HEK293T (cell line): Measurements from ENCODE around the gene DMGDH.

Experiments
- CTCF ChIA-PET: fragments of 350-600 bp; formaldehyde crosslinking; extraction: SDS; loops from one replicate; lab custom pipeline; 2021; ENCODE audit warnings: antibody characterized with exemption, inconsistent platforms; lab: Yijun Ruan, JAX
- POLR2A ChIA-PET: fragments of 350-600 bp; formaldehyde crosslinking; extraction: SDS; loops from one replicate; lab custom pipeline; 2020; ENCODE audit warnings: antibody characterized with exemption, inconsistent platforms; lab: Yijun Ruan, JAX
- DNase-seq: peaks from one replicate; pipeline ENCODE4 v3.0.0; 2012; ENCODE audit warnings: mixed read lengths; ENCODE audit errors: extremely low spot score
- ARNT ChIP-seq: fragments of 450-650 bp; IDR thresholded peaks from 2 replicates; pipeline ENCODE4 v1.6.1; 2017; ENCODE audit warnings: mild to moderate bottlenecking
- BHLHE40 ChIP-seq: fragments of 450-650 bp; IDR thresholded peaks from 2 replicates; pipeline ENCODE4 v1.6.1; 2016; ENCODE audit warnings: mild to moderate bottlenecking, moderate library complexity, borderline replicate concordance
- CTBP1 ChIP-seq: fragments of 450-650 bp; IDR thresholded peaks from 2 replicates; pipeline ENCODE4 v1.6.1; 2016; ENCODE audit warnings: borderline replicate concordance
- ELF4 ChIP-seq: fragments of 450-650 bp; IDR thresholded peaks from 2 replicates; pipeline ENCODE4 v1.6.1; 2017; ENCODE audit warnings: antibody characterized with exemption
- FOXA1 ChIP-seq: fragments of 450-650 bp; IDR thresholded peaks from 2 replicates; pipeline ENCODE4 v1.6.1; 2016; ENCODE audit warnings: mild to moderate bottlenecking
- FOXK2 ChIP-seq: fragments of 450-650 bp; IDR thresholded peaks from 2 replicates; pipeline ENCODE4 v1.6.1; 2016; ENCODE audit warnings: mild to moderate bottlenecking
- FOXM1 ChIP-seq: fragments of 450-650 bp; IDR thresholded peaks from 2 replicates; pipeline ENCODE4 v1.6.1; 2017; ENCODE audit warnings: mild to moderate bottlenecking, borderline replicate concordance
- HDGF ChIP-seq: fragments of 450-650 bp; IDR thresholded peaks from 2 replicates; pipeline ENCODE4 v1.6.1; 2017; ENCODE audit warnings: antibody characterized with exemption, borderline replicate concordance
- L3MBTL2 ChIP-seq: fragments of 450-650 bp; conservative IDR thresholded peaks from 2 replicates; pipeline ENCODE4 v1.6.1; 2016; ENCODE audit warnings: mild to moderate bottlenecking
- LEF1 ChIP-seq: fragments of 450-650 bp; IDR thresholded peaks from 2 replicates; pipeline ENCODE4 v1.6.1; 2017; ENCODE audit warnings: mild to moderate bottlenecking, borderline replicate concordance
- NFRKB ChIP-seq: fragments of 450-650 bp; IDR thresholded peaks from 2 replicates; pipeline ENCODE4 v1.6.1; 2016; ENCODE audit warnings: mild to moderate bottlenecking, moderate library complexity
- PKNOX1 ChIP-seq: fragments of 450-650 bp; IDR thresholded peaks from 2 replicates; pipeline ENCODE4 v1.6.1; 2016
- SP1 ChIP-seq: fragments of 450-650 bp; IDR thresholded peaks from 2 replicates; pipeline ENCODE4 v1.6.1; 2017
- SUZ12 ChIP-seq: fragments of 450-650 bp; IDR thresholded peaks from 2 replicates; pipeline ENCODE4 v1.6.1; 2016; ENCODE audit warnings: mild to moderate bottlenecking
- TARDBP ChIP-seq: fragments of 450-650 bp; IDR thresholded peaks from 2 replicates; pipeline ENCODE4 v1.6.1; 2016
- ZNF384 ChIP-seq: fragments of 450-650 bp; IDR thresholded peaks from 2 replicates; pipeline ENCODE4 v1.6.1; 2016

The DMGDH gene

DNA sequence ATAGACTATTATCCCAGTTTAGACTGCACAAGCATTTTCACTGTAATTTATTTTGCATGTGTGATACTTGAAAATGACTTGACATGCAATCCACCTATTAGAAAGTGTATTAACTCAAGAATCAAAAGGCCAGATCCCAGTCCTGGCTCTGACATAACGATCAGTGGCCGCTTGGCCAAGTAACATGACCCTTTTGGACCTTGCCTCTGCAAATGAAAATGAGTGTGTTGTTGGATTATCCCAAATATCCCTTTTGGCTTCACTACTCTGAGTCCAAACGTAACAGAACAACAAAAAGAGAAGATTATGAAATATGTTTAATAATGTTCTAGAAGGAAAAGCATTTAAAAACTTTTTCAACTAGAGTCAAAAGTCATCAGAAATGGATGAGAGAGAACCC is 19.0 kb downstream of the DMGDH start:
- ChIA-PET CTCF (no interaction called here), POLR2A (no interaction called here)
- no peak for DNase-seq
- TF ChIP-seq SP1 (no peak), HDGF (no peak), ZNF384 (no peak), TARDBP (no peak), CTBP1 (no peak), ELF4 (no peak), BHLHE40 (no peak), FOXK2 (no peak), PKNOX1 (no peak), L3MBTL2 (no peak), FOXM1 (no peak), FOXA1 (no peak), SUZ12 (no peak), LEF1 (no peak)

DNA sequence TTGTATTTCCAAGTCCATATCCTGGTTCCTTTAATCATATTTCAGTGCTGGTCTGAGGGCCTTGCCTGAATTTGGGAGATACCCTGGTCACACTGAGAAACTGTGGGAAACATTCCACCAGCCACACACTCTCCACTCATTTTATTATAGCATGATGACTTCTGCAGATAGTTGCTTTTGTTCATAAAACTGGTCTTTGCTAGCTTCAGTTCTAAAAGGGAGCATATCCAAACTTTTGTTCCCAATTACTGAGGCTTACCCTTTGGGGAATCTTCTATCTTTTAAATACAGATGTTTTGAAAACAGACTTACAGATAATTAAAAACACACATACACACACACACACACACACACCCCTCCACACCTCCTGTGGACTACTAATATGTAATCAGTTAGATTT is 21.0 kb downstream of the DMGDH start:
- no peak for TF ChIP-seq FOXA1
- TF ChIP-seq SP1 = no peak
- TF ChIP-seq ARNT = no peak
- TF ChIP-seq HDGF = no peak
- no peak for TF ChIP-seq NFRKB
- TF ChIP-seq ELF4 = no peak
- TF ChIP-seq ZNF384 = no peak
- no peak for TF ChIP-seq BHLHE40
- TF ChIP-seq FOXK2 = no peak
- no peak for TF ChIP-seq SUZ12
- no peak for TF ChIP-seq L3MBTL2
- no peak for TF ChIP-seq PKNOX1
- no peak for TF ChIP-seq LEF1
- no peak for TF ChIP-seq TARDBP
- no peak for DNase-seq
- POLR2A ChIA-PET = no interaction called here
- CTCF ChIA-PET = interaction anchor here (1.0 to 1.2 kb wide), 2 partner anchors 24 to 35 kb away, joined by 3 to 4 read pairs; no protein-coding TSS in a partner anchor

- no peak for DNase-seq
- ChIA-PET POLR2A (interaction anchor here (0.6 kb wide), 1 partner anchor 568 kb away, joined by 3 read pairs; no protein-coding TSS in a partner anchor), CTCF (no interaction called here)
- TF ChIP-seq TARDBP = no peak
- TF ChIP-seq FOXA1 = no peak
- TF ChIP-seq LEF1 = no peak
- TF ChIP-seq NFRKB = no peak
- TF ChIP-seq BHLHE40 = no peak
- no peak for TF ChIP-seq FOXK2
- TF ChIP-seq ELF4 = no peak
Measured at GRCh38 chr5:79047199-79047598, 22.3 kb downstream of the DMGDH start.

DNA sequence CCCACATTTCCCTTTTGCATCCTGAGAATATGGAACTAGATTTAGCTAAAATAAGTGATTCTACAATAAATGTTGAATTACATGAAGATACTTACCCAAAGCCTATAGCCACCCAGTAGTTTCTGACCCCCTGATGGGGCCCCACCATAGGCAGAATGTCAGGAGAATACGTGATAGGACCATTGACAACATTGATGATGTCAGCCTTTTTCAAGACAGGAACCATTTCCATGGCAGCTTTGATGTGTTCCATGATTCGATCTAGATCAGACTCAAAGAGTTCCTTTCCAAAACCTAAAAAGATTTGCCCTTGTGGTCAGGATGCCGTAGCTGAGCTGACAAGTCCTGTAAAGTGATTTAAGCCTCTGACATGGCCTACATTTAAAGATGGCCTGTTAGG is 27.3 kb downstream of the DMGDH start:
- no peak for DNase-seq
- CTCF ChIA-PET = interaction anchor here (2.3 kb wide), 1 partner anchor 17 kb away, joined by 12 read pairs; no protein-coding TSS in a partner anchor
- POLR2A ChIA-PET = no interaction called here
- no peak for TF ChIP-seq ELF4
- no peak for TF ChIP-seq L3MBTL2
- no peak for TF ChIP-seq TARDBP
- TF ChIP-seq HDGF = no peak
- TF ChIP-seq SUZ12 = no peak
- TF ChIP-seq ZNF384 = no peak
- TF ChIP-seq LEF1 = no peak

DNA sequence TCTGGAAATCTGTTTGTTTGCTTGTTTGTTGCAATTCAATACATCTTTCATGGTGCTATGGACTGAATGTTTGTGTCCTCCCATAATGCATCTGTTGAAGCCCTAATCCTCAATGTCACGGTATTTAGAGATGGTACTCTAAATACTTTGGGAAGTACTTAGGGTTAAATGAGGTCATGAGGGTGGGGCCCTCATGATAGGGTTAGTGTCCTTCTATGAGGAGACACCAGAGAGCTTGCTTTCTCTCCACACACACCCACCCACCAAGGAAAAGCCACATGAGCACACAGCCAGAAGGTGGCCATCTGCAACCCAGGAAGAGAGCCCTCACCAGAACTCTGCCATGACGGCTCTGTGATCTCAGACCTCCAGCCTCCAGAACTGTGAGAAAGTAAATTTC is 32.7 kb downstream of the DMGDH start:
- POLR2A ChIA-PET = no interaction called here
- CTCF ChIA-PET = no interaction called here
- DNase-seq = no peak
- TF ChIP-seq FOXK2 = no peak
- no peak for TF ChIP-seq SP1
- no peak for TF ChIP-seq TARDBP
- no peak for TF ChIP-seq CTBP1
- no peak for TF ChIP-seq ELF4
- no peak for TF ChIP-seq FOXM1
- no peak for TF ChIP-seq SUZ12
- TF ChIP-seq HDGF = no peak
- TF ChIP-seq NFRKB = no peak
- TF ChIP-seq L3MBTL2 = no peak
- TF ChIP-seq FOXA1 = no peak
- no peak for TF ChIP-seq LEF1
- no peak for TF ChIP-seq PKNOX1
- TF ChIP-seq BHLHE40 = no peak
- TF ChIP-seq ZNF384 = no peak
- no peak for TF ChIP-seq ARNT

- DNase-seq = no peak
- CTCF ChIA-PET = interaction anchor here (1.8 kb wide), 1 partner anchor 10 kb away, joined by 9 read pairs; no protein-coding TSS in a partner anchor
- POLR2A ChIA-PET = no interaction called here
- TF ChIP-seq L3MBTL2 (no peak), ELF4 (no peak), LEF1 (no peak), FOXK2 (no peak), SUZ12 (no peak), TARDBP (no peak), FOXM1 (no peak), ARNT (no peak), ZNF384 (no peak), CTBP1 (no peak), NFRKB (no peak), PKNOX1 (no peak), HDGF (no peak), BHLHE40 (no peak), SP1 (no peak), FOXA1 (no peak)
Measured at GRCh38 chr5:79035237-79035636, 34.2 kb downstream of the DMGDH start.
